ENCODE data around the gene MAML3. TPM values are rescaled to one million over a fixed set of nuclear protein-coding genes. Genes with fewer than 3 reads are reported as not detected.

Gene MAML3
- total RNA-seq, 1 experiment from 2014 or later: 0.89 TPM

GRCh38 chr4:139822391-139822790, 331.6 kb downstream of the MAML3 start:
- CTCF ChIA-PET: interaction anchor here (0.6 kb wide), 1 partner anchor 119 kb away, joined by 3 read pairs; no protein-coding TSS in a partner anchor
- POLR2A ChIA-PET: no interaction called here
- Mint-ChIP-seq H3K4me1 (ENCODE audit: insufficient read depth, unreplicated experiment) (no peaks in the 10 kb centered on the region), H3K27me3 (ENCODE audit: insufficient read depth, unreplicated experiment) (no peaks in the 10 kb centered on the region), H3K4me3 (ENCODE audit: unreplicated experiment) (no peak overlapping the region), H3K9me3 (ENCODE audit: unreplicated experiment) (no peaks in the 10 kb centered on the region), H3K27ac (ENCODE audit: low read depth, unreplicated experiment) (no peak overlapping the region), H3K36me3 (ENCODE audit: insufficient read depth, unreplicated experiment) (no peaks in the 10 kb centered on the region)
- intact Hi-C loops (cut with micrococcal nuclease): no loop called here
- DNase-seq (ENCODE audit: unreplicated experiment): no peak
- BruUV-seq (replicated peaks): no TSS peak
- no peak for TF ChIP-seq CTCF (IDR thresholded peaks at IDR 0.05; ENCODE audit: unreplicated experiment)

GRCh38 chr4:139819082-139819481, 334.9 kb downstream of the MAML3 start:
- DNase-seq (ENCODE audit: unreplicated experiment): no peak
- ChIA-PET POLR2A (no interaction called here), CTCF (interaction anchor here (1.3 kb wide), 1 partner anchor 12 kb away, joined by 4 read pairs; no protein-coding TSS in a partner anchor)
- Mint-ChIP-seq H3K9me3 (ENCODE audit: unreplicated experiment) (no peaks in the 10 kb centered on the region), H3K27ac (ENCODE audit: low read depth, unreplicated experiment) (no peak overlapping the region), H3K36me3 (ENCODE audit: insufficient read depth, unreplicated experiment) (no peaks in the 10 kb centered on the region), H3K4me3 (ENCODE audit: unreplicated experiment) (no peak overlapping the region), H3K27me3 (ENCODE audit: insufficient read depth, unreplicated experiment) (no peaks in the 10 kb centered on the region), H3K4me1 (ENCODE audit: insufficient read depth, unreplicated experiment) (peaks cover 15% of the 10 kb centered on the region)
- BruUV-seq (replicated peaks): no TSS peak
- no peak for TF ChIP-seq CTCF (IDR thresholded peaks at IDR 0.05; ENCODE audit: unreplicated experiment)
- intact Hi-C loops (cut with micrococcal nuclease): no loop called here

DNA sequence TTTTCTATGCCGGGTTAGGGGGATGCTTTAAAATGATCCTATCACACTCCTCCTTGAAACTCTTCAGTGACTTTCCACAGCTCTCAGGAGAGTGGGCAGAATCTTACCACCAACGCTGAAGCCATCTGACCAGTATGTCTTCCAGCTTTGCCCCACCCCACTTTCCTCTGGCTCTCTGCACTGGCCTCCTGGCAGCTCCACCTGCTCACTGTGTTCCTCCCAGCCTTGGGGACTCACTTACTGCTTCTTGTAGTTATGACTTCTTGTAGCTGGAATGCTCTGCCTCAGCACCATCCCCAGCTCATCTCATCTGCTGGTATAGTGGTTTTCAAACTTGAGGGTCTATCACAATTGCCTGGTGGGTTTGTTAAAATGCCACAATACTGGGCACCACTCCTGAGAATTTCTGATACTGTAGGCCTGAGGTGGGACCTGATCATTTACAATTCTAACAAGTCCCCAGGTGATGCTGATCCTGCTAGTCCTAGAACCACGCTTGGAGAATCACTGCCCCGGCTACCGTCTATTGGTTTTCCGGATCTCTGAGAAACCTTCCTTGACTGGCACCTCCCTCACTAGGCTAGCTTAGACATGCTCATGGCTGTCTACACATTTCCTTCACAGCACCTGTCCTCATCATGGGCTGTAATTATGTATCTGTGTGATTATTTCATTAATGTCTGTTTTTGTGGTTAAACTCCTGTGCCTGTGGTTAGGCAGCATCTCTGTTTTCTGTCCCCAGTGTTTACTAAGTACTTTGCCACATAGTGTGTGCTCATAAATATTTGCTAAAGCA, 336.1 kb downstream of the MAML3 start:
- H3K36me3 Mint-ChIP-seq (ENCODE audit: insufficient read depth, unreplicated experiment): no peaks in the 10 kb centered on the region
- H3K27me3 Mint-ChIP-seq (ENCODE audit: insufficient read depth, unreplicated experiment): no peaks in the 10 kb centered on the region
- peaks cover 17% of the 10 kb centered on the region for H3K4me1 Mint-ChIP-seq (ENCODE audit: insufficient read depth, unreplicated experiment)
- TF ChIP-seq CTCF (IDR thresholded peaks at IDR 0.05; ENCODE audit: unreplicated experiment): no peak
- DNase-seq (ENCODE audit: unreplicated experiment): no peak
- intact Hi-C loops (cut with micrococcal nuclease): no loop called here
- BruUV-seq (replicated peaks): no TSS peak
- no peak overlapping the region for H3K27ac Mint-ChIP-seq (ENCODE audit: low read depth, unreplicated experiment)
- ChIA-PET CTCF (interaction anchor here (1.3 kb wide), 2 partner anchors 10 kb away, joined by 4 read pairs; no protein-coding TSS in a partner anchor), POLR2A (no interaction called here)
- H3K9me3 Mint-ChIP-seq (ENCODE audit: unreplicated experiment): no peaks in the 10 kb centered on the region
- H3K4me3 Mint-ChIP-seq (ENCODE audit: unreplicated experiment): no peak overlapping the region

DNA sequence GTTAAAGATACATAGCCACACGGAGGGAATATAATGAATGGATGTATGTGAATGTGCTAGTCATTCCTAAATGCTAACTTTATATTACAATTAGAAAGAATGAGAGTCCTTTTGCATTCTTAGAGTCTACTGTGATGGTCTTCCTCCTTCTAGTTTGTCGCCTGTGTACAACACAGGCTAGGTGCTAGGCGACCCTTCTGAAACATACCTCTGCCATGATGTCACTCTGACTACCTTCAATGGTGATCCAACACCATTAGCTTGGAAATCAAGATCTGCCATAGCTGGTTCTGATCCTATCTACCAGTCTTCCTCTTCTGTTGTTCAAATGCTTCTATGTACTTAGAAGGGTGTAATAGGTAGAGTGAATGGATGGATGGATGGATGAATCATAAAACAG, 337.1 kb downstream of the MAML3 start:
- no TSS peak for BruUV-seq (replicated peaks)
- intact Hi-C loops (cut with micrococcal nuclease): no loop called here
- H3K36me3 Mint-ChIP-seq (ENCODE audit: insufficient read depth, unreplicated experiment): no peaks in the 10 kb centered on the region
- no peak for TF ChIP-seq CTCF (IDR thresholded peaks at IDR 0.05; ENCODE audit: unreplicated experiment)
- no peak overlapping the region for H3K27ac Mint-ChIP-seq (ENCODE audit: low read depth, unreplicated experiment)
- H3K4me1 Mint-ChIP-seq (ENCODE audit: insufficient read depth, unreplicated experiment): peaks cover 17% of the 10 kb centered on the region
- no peak for DNase-seq (ENCODE audit: unreplicated experiment)
- ChIA-PET POLR2A (interaction anchor here (2.8 kb wide), 1 partner anchor 71 kb away, joined by 18 read pairs; no protein-coding TSS in a partner anchor), CTCF (interaction anchor here (1.3 kb wide), 1 partner anchor 9 kb away, joined by 4 read pairs; no protein-coding TSS in a partner anchor)
- H3K9me3 Mint-ChIP-seq (ENCODE audit: unreplicated experiment): no peaks in the 10 kb centered on the region
- H3K4me3 Mint-ChIP-seq (ENCODE audit: unreplicated experiment): no peak overlapping the region
- no peaks in the 10 kb centered on the region for H3K27me3 Mint-ChIP-seq (ENCODE audit: insufficient read depth, unreplicated experiment)
